HG03175 (cell line): Measurements from ENCODE around the gene LCN1.

Experiments used
- ATAC-seq: cut with Tn5 transposase; IDR thresholded peaks from one replicate; pipeline ENCODE4 v1.9.1; 2021; ENCODE audit warnings: mild to moderate bottlenecking, moderate library complexity; ENCODE audit not compliant: unreplicated experiment

LCN1 gene

GRCh38 chr9:135565636-135566035, 44.4 kb downstream of the LCN1 start:
- ATAC-seq, result no peak

- ATAC-seq, result no peak
Observed at GRCh38 chr9:135566552-135566951, 45.3 kb downstream of the LCN1 start.

DNA sequence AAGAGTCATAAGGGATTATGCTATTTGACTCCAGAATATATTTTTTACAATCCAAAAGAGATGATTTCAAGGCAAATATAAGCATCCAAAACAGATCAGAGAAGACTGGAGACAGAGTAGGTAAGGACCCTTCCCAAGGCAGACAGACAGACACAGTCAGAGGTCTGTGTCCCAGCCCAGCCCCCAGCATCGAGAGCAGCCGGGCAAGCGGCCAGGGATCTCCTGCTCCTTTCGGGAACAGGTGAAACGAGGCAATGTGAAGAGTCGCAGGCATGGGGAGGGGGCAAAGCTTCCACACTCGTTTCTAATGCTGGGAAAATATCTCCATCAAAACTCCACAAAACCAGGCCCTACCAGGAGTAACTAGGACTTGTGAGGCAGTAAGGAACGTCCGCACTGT, 46.1 kb downstream of the LCN1 start:
- no peak for ATAC-seq

DNA sequence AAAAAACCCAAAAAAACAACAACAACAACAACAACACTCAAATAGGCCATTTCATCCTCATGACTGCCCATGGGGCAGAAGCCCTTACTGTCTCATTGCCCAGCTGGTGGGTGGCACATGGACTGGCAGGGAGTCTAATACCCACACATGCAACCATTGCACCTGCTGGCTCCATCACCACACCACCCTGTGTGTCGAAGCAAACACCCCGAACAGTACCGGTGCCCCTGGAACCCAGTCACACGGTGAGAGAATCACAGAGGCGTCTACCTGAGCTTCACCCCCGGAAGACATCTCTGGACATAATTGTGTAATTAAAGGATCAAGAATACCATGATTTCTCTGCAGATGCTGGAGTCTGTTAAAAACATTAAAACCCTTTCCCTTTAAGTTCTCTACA, 46.8 kb downstream of the LCN1 start:
- no peak for ATAC-seq

- no peak for ATAC-seq
Observed at GRCh38 chr9:135570456-135570855, 49.2 kb downstream of the LCN1 start.

DNA sequence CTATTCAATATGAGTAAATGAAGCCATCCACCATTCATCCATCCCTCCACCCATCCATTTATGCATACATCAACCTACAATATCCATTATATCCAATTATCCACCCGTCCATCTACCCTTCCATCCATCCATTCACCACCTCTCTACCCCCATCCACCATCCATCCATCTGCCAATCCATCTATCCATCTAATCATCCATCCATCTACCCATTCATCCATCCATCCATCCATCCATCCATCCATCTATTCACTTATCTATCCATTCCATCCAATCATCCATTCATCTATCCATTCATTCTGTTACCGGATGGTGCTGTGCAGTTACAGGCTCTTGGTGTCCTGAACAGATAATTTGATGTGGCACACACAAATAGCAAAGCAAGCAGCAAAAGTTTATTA, 51.0 kb downstream of the LCN1 start:
- no peak for ATAC-seq

DNA sequence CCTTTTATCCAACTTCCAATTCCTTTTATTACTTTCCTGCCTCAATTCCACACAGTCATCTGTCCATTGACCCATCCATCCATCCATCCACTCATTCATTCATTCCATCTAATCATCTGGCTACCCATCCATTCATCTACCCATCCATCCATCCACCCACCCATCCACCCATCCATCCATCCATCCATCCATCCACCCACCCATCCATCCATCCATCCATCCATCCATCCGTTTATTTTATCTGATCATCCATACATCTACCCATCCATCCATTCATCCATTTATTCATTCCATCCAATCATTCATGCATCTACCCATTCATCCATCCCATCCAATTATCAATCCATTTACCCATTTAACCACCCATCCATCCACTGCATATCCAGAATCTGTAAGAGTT, 51.9 kb downstream of the LCN1 start:
- ATAC-seq, result no peak

GRCh38 chr9:135574331-135574730, 53.1 kb downstream of the LCN1 start:
- no peak for ATAC-seq

- no peak for ATAC-seq
Observed at GRCh38 chr9:135574943-135575342, 53.7 kb downstream of the LCN1 start.
